NCI-H748 treated with DMSO at 0.1 percent for 48 hours (cell line): ENCODE measurements around the gene FGD4.

ENCODE experiments used
- DNase-seq: peaks from one replicate; lab custom pipeline; 2025; lab: John Stamatoyannopoulos, UW

The FGD4 gene

DNA sequence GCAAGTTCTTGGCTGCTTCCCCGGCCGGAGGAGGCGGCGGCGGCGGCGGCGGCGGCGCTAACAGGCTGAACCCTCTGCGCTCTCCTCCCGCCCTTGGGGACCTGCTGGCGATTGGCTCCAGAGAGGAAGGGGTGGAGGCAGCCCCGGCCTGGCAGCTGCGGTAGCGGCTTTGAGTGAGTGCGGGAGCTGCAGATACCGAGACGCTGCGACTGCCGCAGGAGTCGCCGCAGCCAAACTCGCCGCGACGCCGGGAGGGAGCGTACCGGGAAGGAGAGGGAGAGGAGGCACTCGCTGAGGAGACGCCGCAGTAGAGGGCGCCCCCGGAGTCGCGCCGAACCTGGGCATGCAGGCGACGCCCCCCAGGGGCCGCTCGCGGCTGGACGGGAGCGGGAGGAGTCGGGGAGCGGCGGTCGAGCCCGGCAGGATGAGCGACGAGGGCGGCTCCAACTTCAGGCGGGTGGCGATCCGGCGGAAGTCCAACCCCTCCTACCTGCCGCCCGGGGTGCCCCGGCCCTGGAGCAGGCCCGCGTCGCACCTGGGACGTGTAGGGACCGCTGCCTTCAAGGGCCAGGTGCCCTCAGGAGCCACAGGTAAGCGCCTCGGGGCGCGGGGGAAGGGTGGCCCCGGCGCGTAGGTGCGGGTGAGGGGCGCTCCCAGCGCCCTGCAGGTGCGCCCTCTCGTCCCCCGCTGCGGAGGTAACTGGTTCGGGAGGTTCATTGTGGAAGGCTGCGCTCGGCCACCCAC is at the start of gene FGD4:
TSS of gene FGD4 (plus strand) at position 189 of the 744 bp plus-strand sequence.
- peak; percentile 63 for DNase-seq

DNA sequence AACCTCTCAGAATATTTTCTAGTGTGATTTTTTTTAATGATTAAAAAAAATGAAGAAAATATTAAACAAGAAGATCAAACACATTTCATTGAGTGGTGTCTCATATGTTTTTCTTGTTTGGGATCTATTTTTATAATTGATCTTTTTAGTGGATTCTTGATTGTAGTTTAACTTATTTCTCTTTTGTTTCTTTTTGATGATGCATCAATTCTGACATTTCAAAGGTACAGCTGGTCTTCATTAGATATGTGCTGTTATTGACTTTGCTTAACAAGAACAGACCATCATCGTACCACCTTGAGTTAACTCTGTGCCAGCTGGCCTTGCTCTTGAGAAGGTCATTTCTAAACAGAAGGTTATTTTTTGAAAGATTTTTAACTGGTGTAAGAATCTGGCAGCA is 45.8 kb upstream of the FGD4 start:
- no peak for DNase-seq

DNA sequence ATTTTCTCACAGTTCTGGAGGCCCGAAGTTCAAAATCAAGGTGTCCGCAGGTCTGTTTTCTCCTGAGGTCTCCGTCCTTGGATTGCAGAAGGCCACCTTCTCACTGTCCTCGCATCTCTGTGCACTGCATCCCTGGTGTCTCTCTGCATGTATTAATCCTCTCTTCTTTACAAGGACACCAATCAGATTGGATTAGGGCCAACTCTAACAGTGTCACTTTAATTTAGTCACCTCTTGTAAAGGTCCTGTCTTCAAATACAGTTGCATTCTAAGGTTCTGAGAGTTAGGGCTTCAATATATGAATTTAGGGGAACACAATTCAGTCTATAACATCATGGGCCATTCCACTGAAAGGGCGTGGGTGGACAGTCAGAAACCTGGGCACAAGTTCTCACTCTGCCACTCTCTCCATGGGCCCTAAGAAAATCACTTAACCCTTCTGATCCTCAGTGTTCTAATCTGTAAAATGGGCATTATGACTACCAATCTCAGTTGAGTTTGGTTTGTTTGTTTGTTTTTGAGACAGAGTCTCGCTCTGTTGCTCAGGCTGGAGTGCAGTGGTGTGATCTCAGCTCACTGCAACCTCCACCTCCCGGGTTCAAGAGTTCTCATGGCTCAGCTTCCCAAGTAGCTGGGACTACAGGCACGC is 41.6 kb upstream of the FGD4 start:
- no peak for DNase-seq

DNA sequence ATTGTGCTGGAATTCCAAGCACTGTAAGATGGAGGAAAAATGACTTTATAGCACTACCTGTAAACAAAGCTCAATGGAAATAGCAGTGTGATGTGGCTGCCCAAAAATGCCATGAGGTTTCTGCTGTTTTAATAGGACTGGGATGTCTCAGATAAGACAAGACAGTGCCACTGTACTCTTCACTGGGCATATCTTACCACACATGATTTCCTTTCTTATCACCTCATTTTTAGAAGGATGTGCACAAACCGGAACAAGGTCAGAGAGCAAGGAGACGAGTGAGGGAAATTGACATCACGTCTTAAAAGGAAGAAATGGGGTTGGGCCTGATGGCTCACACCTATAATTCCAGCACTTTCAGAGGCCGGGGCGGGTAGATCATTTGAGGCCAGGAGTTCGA is 38.4 kb upstream of the FGD4 start:
- no peak for DNase-seq

DNA sequence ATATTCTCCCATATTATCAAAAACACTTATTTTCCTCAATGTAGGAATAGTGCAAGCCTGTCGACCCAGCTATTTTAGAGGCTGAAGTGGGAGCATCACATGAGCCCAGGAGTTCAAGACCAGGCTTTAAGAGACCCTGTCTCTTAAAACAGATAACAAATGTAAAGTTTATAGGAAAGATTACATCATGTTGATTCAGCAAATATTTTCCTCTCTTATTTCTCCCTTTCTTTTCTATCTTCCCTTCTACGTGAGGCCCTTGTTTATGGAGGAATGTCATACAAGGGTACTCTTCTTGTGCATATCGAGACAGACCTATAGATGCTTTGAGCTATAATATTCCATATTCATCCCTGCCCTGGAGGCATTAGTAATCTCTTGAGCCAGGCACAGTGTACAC is 36.5 kb upstream of the FGD4 start:
- DNase-seq = no peak

DNA sequence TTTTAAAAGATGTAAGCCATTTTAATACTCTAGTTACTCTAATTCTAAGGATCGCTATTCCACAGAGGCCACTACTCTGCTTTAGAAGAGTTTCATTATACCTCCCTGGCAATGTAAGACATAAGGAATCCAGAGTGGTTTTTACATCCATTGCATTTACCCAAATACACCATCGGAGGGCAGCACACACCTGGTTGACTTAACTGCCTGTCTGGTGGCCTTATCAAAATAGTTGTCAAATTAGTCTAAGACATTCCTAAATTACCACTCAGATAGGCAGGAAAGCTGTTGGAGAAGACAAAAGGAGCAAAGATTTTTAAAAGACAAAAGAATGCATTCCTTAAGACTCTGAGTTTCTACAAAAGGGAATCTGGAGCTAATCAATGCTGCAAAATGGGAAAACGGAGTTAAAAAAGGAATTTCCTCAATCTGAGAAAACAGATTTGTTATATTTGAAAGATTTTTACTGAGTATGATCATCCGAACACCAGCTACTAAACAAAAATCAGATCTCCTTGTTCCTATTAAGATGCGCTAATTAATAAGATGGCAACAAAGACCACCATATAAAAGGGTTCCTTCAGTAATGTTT is 33.8 kb upstream of the FGD4 start:
- DNase-seq = peak; percentile 45

DNA sequence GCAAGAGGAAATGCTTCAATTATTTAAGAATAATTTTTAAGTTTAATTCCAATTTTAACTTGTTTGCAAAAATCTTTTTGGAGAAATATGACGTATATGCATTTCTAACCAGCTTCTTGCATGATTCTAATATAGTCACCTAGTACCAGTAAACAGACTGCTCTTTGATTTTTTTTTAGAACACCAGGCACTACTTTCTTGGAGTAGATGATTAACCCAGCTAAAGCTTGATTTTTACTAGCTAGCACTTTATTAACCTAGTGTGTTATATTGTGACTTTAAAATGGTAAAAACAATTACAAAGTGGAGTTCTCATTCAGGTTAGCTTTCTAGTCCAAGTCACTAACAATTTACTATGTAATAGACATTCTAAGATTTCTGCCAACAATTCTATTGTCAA is 32.6 kb upstream of the FGD4 start:
- no peak for DNase-seq

DNA sequence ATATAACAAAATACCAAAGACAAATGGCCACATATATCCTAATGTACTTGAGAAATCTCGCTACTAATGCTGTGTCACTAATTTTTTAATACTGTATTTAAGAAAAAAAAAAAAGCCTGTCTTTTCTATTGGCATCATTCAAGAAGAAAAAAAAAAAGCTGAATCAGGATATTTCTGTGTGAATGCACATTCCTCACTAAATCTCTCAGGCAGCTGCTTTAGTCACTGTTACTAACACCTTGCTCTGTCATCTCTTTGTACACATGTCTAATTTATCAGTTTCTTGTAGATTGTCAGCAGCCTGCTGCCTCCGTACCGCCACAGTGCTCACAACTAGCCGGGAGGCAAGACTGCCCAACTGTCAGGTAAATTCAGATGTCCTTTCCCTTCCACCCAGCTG is 32.0 kb upstream of the FGD4 start:
- no peak for DNase-seq

DNA sequence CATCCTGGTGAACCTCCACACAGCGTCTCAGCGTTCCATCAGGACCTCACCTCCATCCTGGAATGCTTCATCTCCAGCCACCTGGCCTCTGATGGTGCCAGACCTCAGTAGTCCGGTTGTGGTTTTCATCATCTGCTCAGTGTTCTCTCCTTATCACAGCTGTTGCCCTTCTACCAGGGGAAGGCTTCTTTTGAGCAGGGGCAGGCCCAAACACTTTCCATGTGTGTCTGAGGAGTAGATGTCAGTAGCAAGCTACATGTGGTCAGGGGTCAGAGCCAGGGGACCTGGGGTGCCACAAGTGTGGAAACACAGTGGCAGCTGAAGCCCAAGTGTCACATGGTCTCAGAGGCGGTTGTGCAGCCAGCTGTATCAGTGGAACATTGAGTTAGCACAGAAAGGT is 30.2 kb upstream of the FGD4 start:
- no peak for DNase-seq

DNA sequence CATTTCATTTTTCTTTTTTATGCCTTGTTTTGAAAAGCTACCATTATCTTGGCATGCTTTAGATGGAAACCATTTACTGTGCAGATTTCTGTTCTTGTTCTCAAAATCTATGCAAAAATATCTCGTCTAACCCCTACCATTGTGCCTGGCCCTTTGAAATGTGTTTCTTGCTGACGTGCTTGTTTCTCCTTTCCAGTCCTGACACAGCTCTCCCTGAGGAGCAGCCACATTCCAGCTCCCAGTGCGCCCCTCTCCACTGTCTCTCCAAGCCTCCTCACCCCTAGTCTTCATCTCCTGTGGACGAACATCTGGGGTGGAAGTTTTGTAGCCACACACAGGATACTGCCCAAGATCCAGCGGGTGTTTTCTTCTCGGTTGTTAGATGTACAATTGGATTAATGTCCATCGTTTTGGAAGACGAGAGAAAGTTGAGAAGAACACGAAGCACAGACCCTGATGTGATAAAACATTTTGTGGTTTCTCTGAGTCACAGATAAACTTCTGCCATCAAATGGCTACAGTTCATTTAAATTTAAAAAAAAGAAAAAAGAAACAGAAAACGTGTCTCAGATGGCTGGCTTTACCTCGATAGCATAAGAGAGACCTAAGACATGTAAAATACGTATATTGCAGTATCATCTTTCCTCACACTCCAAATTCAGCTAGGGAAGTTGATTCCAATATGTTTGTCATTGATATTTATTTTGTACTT is 21.9 kb upstream of the FGD4 start:
- DNase-seq = no peak

DNA sequence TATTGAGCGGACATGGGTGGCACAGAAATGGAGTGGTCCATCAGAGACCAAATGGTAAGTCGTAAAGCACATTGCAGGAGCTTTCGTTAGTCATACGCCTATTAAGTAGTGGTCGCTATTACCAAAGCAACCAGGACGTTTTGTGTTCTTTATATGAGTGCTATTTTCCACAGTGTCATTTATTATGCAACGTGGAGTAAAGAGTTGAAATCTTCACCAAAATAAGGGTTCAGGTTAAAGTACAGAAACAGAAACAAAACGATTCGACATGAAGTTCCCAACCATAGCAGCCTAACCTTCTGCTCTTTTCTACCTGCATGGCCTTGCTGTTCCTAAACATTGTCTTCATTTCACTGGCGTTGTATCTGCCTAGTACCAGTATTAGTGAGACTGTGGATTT is 20.1 kb upstream of the FGD4 start:
- no peak for DNase-seq

DNA sequence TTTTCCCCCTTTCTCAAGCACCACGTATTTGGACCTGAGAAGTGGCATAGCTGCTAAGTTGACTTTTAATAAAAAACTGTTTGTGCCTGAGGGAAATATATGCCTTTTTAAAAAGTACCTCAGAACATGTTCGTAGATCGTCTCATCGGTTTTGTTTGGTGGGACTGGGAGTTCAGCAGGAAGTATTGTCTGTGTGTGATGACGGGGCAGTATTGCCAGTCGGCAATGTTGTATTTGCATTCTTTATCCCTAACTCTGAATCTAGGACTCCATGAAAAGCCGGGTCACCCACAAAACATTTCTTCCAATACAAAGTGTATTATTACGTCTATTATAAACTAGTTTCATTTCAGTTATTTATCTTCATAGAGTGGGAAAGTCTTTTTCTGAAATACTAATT is 19.7 kb upstream of the FGD4 start:
- no peak for DNase-seq

DNA sequence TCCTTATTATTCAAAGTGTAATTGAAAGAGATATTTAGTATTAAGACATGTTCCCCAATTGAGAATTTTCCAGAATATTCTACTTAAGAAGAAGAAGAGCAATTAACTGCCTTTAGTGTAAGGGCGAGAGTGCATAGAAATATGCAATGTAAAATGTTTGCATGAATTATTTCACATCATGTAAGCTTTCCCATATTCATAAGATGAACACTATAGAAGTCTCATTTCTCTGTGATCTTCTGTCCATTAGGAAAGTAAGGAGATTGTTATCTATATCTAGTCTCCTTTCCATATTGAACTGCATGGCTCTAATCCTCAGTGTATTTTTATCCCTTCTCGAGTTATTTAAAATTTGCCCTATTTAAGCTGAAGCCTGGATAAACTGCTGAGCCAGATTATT is 17.1 kb upstream of the FGD4 start:
- no peak for DNase-seq

DNA sequence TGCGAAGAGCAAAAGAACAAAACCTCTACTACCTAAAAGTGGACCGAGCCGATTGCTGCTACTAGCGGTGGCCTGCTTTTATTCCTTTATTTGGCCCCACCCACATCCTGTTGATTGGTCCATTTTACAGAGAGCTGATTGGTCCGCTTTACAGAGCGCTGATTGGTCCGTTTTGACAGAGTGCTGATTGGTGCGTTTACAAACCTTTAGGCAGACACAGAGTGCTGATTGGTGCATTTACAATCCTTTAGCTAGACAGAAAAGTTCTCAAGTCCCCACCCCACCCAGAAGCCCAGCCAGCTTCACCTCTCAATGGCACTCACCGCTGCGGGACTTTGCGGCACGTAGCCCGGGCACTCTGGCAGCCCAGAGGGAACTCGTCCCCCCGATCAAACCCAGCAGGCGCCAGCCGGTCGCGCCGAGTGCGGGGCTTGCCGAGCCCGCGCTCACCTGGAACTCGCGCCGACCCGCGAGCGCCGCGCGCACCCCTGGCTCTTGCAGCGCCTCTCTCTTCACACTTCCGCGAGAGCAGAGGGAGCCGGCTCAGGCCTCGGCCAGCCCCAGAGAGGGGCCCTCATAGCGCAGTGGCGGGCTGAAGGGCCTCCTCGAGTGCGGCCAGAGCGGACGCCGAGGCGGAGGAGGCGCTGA is 8.7 kb upstream of the FGD4 start:
- DNase-seq = no peak

DNA sequence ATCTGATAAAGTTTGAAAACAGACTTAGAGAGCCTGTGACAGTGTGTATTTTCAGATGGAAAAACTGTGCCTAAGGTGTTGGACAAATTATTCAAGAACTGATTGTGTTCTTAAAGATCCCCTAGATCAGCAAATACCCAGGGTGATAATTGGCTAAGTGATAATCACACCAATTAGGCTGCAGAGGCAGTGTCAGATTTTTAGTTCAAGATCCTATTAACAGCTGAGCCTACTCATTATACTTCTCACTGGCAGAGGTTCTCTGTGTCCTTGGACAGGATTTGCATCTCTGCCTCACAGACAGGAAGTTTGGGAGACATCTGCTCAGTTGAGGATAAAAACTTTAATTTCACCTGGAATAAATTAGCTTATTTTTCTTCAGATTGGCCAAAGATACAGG is 4.3 kb upstream of the FGD4 start:
- no peak for DNase-seq

DNA sequence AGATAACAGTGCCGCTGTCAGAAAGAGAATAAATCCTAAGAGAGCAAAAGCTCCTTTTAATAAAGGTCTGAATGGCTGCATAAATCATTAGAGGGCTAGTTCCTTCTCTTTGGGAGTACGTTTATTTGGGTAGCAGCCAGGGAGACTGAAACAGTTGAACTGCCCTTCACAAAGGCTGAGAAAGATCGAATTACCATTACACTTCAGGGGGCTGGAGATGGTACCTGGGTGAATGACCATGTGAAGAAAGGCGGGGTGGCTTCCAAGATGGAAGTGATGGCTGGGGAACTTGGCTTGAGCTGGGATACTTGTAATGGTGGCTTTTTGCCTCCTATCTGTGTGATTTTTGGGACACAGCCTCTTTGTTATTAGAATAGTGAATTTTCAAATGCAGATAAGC is 1.7 kb upstream of the FGD4 start:
- no peak for DNase-seq

DNA sequence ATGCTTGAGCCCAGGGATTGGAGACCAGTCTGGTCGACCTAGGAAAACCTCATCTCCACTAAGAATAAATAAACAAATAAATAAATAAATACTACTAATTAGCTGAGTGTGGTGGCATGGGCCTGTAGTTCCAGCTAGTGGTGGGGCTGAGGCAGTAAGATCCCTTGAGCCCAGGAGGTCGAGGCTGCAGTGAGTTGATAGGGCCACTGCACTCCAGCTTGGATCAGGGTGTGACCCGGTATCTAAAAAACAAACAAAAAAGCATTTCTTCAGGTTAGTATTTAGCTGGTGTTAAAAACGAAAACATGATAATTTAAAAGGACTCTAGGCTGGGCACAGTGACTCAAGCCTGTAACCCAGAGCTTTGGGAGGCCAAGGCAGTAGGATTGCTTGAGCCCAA is 1.2 kb upstream of the FGD4 start:
- DNase-seq = no peak

DNA sequence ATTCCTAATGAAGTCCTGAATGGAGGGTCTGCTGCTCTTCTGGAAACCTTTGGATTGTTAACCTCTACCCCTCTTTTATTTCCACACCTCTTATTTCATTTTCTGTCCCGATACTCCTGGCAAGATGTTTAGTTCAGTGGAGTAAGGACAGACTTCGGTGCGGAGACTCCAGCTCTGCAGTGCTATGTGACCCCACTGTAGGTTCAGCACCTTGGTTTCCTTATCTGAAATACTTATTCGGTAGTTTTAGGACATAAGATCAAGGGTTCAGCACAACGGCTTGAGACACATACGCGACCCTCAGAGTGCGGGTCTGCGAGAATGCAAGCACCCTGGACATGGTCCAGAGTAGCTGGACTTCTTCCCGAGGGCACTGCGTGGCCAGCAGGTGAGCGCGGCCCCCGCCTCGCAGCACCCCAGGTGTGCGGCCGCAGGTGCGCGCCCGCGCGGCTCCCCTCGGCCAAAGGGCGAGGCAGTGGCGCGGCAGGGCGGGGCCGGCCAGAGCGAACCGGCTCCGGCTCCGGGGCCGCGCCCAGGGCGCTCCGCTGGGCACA is 465 bp upstream of the FGD4 start:
- no peak for DNase-seq

DNA sequence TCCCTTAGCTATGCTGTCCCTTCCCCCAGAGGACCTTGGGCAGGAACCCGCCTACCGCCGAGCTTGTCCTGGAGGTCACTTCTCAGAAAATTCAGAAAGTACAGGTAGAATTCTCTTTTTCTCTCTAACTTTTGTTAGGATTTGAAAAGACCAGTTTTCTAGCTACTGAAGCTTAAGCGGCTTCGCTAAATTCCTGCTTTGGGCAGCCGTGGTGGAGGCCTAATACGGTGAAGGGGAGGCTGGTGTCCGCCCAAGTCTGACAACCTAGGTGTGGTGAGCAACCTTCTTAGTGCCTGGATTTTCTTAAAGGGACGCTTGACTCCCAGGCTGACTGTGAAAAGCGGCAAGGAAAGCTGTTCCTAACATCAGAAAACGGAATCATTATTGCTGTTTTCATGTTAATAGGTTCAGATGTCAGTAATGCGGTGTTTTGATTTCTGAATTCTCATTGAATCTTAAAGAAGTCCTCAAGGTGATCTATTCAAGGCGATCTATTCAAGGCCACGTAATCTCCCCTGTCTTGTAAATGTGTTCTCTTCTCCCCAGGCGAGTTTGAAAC is 835 bp downstream of the FGD4 start:
- DNase-seq = no peak

DNA sequence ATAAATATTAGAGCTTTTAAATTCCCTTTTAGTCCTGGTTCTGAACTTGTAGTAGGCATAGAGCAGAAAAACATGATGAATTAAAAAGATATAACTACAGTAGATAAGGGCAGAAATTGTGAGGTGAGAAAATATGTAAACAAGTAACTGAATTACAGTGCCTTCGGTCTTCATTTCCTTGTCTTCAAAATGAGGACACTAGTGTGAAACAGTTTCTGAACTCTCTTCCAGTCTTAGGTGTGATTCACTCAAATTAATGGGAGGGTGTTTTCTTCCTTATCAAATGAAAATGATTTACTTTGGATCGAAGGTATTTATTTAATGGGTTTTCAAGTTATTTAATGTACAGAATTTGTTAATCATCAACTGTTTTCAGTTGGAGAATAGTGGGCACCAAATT is 1.5 kb downstream of the FGD4 start:
- no peak for DNase-seq

DNA sequence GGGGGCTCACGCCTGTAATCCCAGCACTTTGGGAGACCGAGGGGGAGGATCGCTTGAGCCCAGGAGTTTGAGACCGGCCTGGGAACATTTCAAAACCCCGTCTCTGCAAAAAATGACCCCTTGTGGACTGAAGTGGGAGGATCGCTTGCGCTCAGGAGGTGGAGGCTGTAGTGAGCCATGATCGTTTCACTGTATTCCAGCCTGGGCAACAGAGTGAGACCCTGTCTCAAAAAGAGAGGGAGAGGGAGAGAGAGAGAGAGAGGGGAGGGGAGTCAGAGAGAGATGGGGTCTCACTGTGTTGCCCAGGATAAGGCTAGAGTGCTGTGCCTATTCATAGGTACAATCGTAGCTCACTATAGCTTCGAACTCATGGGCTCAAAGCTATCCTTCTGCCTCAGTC is 2.8 kb downstream of the FGD4 start:
- DNase-seq = no peak

DNA sequence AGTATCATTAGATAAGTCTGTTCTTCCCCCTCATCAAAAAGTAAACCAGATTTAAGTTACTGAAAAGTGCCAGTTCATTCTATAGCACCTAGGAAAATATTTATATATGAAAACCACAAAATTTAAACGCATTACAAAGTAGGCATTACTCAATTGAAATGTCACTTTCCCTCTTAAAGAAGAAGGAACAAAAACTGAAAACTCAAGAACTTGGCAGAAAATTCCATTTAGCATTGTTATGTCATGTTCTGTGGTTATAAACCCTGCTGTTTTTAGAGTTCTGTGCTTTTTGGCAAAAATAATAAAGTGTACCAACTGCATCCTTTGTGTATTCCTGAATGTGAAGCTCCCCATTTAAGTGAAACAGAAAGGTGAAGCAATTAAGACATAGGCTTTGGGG is 3.6 kb downstream of the FGD4 start:
- no peak for DNase-seq
